ENCODE results near the gene PSAPL1.

DNA sequence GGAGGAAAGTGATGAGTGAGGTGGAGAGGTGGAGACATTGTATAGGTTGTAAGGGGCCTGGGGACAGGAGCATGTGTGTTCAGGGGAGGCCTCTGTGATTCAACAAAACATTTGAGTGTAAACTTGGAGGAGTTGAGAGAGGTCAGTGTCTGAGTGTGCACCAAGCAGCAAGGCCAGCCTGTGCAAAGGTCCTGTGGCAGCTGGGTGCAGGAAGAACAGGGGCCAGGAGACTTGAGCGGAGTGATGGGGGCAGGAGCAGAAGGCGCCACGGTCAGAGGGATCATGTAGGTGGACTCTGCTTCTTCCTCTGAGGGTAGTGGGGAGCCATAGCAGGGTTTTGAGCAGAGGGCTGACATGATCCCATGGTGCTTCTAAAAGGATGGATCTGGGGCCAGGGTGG lies 9.6 kb upstream of the PSAPL1 start:
- TF ChIP-seq EZH2phosphoT487 (IDR thresholded peaks at IDR 0.05; ENCODE audit: insufficient read depth, low read depth) = no peak
- no peak for TF ChIP-seq EZH2 (IDR thresholded peaks at IDR 0.05; ENCODE audit: insufficient read depth, poor library complexity, severe bottlenecking)
